Common myeloid progenitor, CD34-positive (primary cell): Measurements from ENCODE around the gene BICDL1.

Experiments
- CTCF ChIA-PET: fragments of 350-600 bp; sonication (Branson Sonifier 250); formaldehyde crosslinking; loops from one replicate; lab custom pipeline; 2021; ENCODE audit warnings: antibody characterized with exemption; lab: Charles Lee
- POLR2A ChIA-PET: fragments of 350-600 bp; sonication (Branson Sonifier 250); formaldehyde crosslinking; loops from one replicate; lab custom pipeline; 2021; ENCODE audit warnings: antibody characterized with exemption; lab: Charles Lee
- DNase-seq, 3 donors: peaks; one replicate each; pipeline versions ENCODE4 v3.0.0 to v3.0.0-alpha.2; 2013
- H3K27ac ChIP-seq, 2 experiments: 1 replicate in 1 of 2; 2 replicates in 1 of 2; pipeline ENCODE4 v1.7.0; 2013; ENCODE audit warnings: inconsistent platforms in 2 of 2, low read length in 2 of 2, mild to moderate bottlenecking in 2 of 2, low read depth in 1 of 2, moderate library complexity in 1 of 2; ENCODE audit not compliant: severe bottlenecking in 2 of 2, insufficient read depth in 1 of 2, poor library complexity in 1 of 2
- H3K27me3 ChIP-seq, 5 experiments: replicated peaks in 2 of 5; 1 replicate in 3 of 5; 2 replicates in 2 of 5; pipeline versions ENCODE4 v1.6.1 to v1.7.0; 2013; ENCODE audit warnings: low read length in 4 of 5, mild to moderate bottlenecking in 2 of 5, moderate library complexity in 2 of 5, inconsistent platforms in 1 of 5; ENCODE audit not compliant: insufficient read depth in 5 of 5, control insufficient read depth in 4 of 5
- H3K36me3 ChIP-seq, 4 experiments: 1 replicate in 2 of 4; 2 replicates in 2 of 4; pipeline versions ENCODE4 v1.6.1 to v1.7.0; 2013; ENCODE audit warnings: low read length in 3 of 4, control low read depth in 1 of 4, mild to moderate bottlenecking in 1 of 4; ENCODE audit not compliant: control insufficient read depth in 4 of 4, insufficient read depth in 4 of 4
- H3K4me1 ChIP-seq, 4 experiments: 1 replicate in 3 of 4; 2 replicates in 1 of 4; pipeline versions ENCODE4 v1.6.1 to v1.7.1; 2013; ENCODE audit warnings: low read length in 3 of 4, mild to moderate bottlenecking in 3 of 4, control low read depth in 1 of 4, inconsistent platforms in 1 of 4, moderate library complexity in 1 of 4; ENCODE audit not compliant: control insufficient read depth in 4 of 4, insufficient read depth in 4 of 4; ENCODE audit errors: control extremely low read depth in 1 of 4
- H3K4me3 ChIP-seq, 7 experiments: 1 replicate in 4 of 7; 2 replicates in 3 of 7; pipeline versions ENCODE4 v1.5.1 to v1.7.0; 2013; ENCODE audit warnings: mild to moderate bottlenecking in 7 of 7, low read length in 6 of 7, moderate library complexity in 6 of 7, inconsistent platforms in 2 of 7, low read depth in 2 of 7, control low read depth in 1 of 7; ENCODE audit not compliant: insufficient read depth in 4 of 7, control insufficient read depth in 1 of 7; ENCODE audit errors: extremely low read depth in 1 of 7
- H3K9me3 ChIP-seq, 5 experiments: 1 replicate in 4 of 5; 2 replicates in 1 of 5; pipeline versions ENCODE4 v1.6.1 to v1.7.1; 2013; ENCODE audit warnings: low read length in 4 of 5, mild to moderate bottlenecking in 2 of 5, inconsistent platforms in 1 of 5, low read depth in 1 of 5, moderate library complexity in 1 of 5; ENCODE audit not compliant: control insufficient read depth in 4 of 5, insufficient read depth in 2 of 5; ENCODE audit errors: control extremely low read depth in 1 of 5
- WGBS: methylation state at CpG from one replicate; pipeline ENCODE4 v1.1.5; 2013; ENCODE audit not compliant: insufficient coverage; 5-methylcytosine and 5-hydroxymethylcytosine counted together

BICDL1 gene

DNA sequence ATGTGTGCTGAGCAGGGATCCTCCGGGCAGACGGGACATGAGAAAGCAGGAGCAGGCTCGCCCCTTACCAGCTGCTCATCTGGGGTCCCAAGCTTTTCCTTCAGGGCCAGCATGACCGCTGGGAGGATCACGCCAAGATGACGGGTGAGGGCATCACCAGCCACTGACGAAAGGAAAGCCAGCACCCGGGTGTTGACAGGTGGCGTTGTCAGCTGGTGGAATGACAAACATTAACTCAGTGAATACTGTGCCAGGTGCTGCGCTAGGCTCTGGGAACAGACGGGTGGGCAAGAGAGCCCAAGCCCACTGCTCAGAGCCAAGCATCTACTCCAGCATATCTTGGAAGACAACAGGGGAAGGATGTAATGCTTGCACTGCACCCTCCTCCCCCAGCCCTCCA, 148.8 kb downstream of the BICDL1 start:
- H3K4me3 ChIP-seq, result no peak overlapping the region
- no peak for DNase-seq
- H3K27ac ChIP-seq, result no peak overlapping the region
- ChIA-PET CTCF (interaction anchor here (0.6 to 0.7 kb wide), 2 partner anchors 31 to 198 kb away, joined by 3 to 4 read pairs; no protein-coding TSS in a partner anchor), POLR2A (no interaction called here)
- H3K9me3 ChIP-seq, result no peaks in the 10 kb centered on the region
- no peaks in the 10 kb centered on the region for H3K4me1 ChIP-seq
- no peaks in the 10 kb centered on the region for H3K27me3 ChIP-seq
- peaks cover 35 to 94% (median 82%) of the 10 kb centered on the region in 4 experiments for H3K36me3 ChIP-seq
- WGBS, result 96% methylated on average over 11 of the region's 11 CpGs

DNA sequence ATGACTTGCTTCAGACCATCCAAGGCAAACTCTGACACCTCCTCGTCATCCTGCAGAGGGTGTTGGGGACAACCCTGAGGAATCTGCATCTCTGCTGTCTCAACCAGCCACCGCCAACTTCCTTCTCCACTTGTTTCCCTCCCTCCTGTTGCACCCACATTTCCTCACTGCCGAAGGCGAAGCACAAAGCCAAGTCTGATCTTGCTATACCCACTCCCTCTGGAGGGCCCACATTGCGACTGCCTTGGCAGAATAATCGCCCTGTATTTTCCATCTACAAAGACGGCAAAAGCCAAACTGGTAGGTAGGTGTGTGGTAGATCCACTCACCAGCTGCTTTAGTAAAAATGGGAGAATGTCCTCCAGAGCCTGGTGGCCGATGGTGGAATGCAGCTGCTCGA, 149.3 kb downstream of the BICDL1 start:
- DNase-seq, result no peak
- Histone ChIP-seq H3K36me3 (peaks cover 36 to 92% (median 80%) of the 10 kb centered on the region in 4 experiments), H3K27me3 (no peaks in the 10 kb centered on the region), H3K27ac (no peak overlapping the region), H3K4me3 (no peak overlapping the region), H3K9me3 (no peaks in the 10 kb centered on the region), H3K4me1 (no peaks in the 10 kb centered on the region)
- ChIA-PET CTCF (interaction anchor here (0.6 kb wide), 1 partner anchor 199 kb away, joined by 4 read pairs; no protein-coding TSS in a partner anchor), POLR2A (no interaction called here)
- 99% methylated on average over 6 of the region's 9 CpGs for WGBS

DNA sequence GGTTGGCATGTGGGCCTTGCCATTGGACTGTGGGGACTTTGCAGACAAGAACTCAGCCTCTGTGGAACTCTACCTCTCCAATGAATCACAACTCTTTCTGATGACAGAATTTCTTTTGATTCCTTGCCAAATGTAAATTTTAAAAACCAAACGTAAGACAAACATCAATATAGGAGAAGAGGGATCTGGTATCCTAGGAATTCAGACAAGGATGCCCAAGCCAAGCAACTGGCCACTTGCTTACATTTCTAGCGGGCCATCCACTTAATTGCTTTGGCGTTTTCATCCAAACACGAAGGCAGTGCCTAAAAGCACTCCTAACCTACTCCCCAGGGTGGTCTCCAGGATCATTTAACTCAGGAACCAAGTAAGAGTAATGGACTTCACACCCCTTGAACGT, 150.9 kb downstream of the BICDL1 start:
- CTCF ChIA-PET, result no interaction called here
- DNase-seq, result no peak
- no peak overlapping the region for H3K4me3 ChIP-seq
- H3K36me3 ChIP-seq, result peaks cover 40 to 91% (median 80%) of the 10 kb centered on the region in 4 experiments
- no peaks in the 10 kb centered on the region for H3K4me1 ChIP-seq
- WGBS, result 100% methylated on average over 4 of the region's 5 CpGs
- no peaks in the 10 kb centered on the region for H3K9me3 ChIP-seq
- no peaks in the 10 kb centered on the region for H3K27me3 ChIP-seq
- H3K27ac ChIP-seq, result no peak overlapping the region
- POLR2A ChIA-PET, result no interaction called here

DNA sequence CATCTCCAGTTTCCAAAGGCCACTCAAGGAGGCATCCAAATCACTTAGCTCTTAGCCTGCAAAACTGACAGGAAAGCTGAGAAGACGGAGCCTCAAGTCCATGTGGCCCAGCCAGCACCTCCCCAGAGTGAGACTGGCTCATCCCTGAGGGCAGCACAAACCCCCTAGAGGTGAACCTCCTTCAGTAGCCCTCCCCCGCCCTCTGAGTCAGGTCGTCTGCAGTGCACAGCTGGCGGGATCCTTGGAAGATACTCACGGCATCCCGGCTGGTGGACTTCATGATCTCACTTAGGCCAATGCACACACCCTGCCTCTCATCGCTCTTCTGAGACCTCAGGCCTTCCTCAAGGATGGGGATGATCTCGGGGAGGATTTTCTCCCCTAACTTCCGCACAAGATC, 151.6 kb downstream of the BICDL1 start:
- CTCF ChIA-PET, result no interaction called here
- Histone ChIP-seq H3K27me3 (no peaks in the 10 kb centered on the region), H3K4me3 (no peak overlapping the region), H3K4me1 (no peaks in the 10 kb centered on the region), H3K36me3 (peaks cover 44 to 92% (median 82%) of the 10 kb centered on the region in 4 experiments), H3K27ac (no peak overlapping the region), H3K9me3 (no peaks in the 10 kb centered on the region)
- no peak for DNase-seq
- 98% methylated on average over 9 of the region's 9 CpGs for WGBS
- POLR2A ChIA-PET, result no interaction called here

DNA sequence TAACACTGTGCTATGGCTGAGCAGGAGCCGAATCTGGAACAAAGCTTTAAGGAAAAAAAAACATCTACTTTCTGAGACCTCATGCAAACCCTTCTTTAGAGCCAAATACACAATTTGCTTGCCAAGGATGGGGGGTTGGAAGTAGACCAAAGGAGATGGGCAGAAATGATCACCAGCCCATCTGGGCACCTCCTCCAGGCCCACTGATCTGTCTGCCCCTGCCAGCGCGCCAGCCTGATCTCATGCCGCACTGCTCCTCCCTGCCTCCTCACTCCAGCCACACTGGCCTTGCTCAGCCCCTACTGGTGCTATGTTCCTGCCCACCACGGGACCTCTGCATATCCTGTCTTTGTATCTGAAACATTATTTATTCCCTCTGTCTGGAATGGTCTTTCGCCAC, 152.3 kb downstream of the BICDL1 start:
- no peaks in the 10 kb centered on the region for H3K9me3 ChIP-seq
- H3K27me3 ChIP-seq, result no peaks in the 10 kb centered on the region
- DNase-seq, result no peak
- H3K4me3 ChIP-seq, result no peak overlapping the region
- WGBS, result 96% methylated on average over 6 of the region's 6 CpGs
- ChIA-PET POLR2A (no interaction called here), CTCF (no interaction called here)
- H3K36me3 ChIP-seq, result peaks cover 41 to 91% (median 78%) of the 10 kb centered on the region in 4 experiments
- H3K27ac ChIP-seq, result no peak overlapping the region
- no peaks in the 10 kb centered on the region for H3K4me1 ChIP-seq

DNA sequence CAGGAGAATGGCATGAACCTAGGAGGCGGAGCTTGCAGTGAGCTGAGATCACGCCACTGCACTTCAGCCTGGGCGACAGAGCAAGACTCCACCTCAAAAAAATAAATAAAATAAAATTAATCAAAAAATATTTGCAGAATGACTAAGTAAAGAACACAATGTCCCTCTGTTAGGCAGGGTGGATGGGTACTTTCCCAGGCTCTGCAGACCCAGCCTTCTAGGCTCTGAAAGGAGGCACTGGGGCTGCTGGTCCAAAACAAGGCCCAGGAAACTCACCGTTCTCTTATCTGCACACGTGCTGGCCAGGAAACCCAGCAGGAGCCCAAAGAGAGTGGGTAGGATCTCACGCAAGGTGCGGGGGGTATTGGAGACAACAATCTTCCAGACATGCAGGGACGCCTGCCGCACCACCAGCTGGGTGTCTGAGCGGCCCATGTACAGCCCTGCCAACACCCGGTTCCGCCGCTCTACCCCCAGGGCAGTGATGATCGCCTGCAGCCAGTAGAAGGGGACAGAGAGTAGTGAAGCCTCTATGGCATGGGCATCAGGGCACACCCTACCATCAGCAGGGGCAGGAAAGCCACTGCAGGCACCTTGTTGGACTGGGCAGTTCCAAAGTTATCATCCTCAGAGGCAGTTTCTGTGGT, 153.3 kb downstream of the BICDL1 start:
- 100% methylated on average over 11 of the region's 14 CpGs for WGBS

More for the DNA sequence above, 153.3 kb downstream of the BICDL1 start:
- no peaks in the 10 kb centered on the region for H3K9me3 ChIP-seq
- H3K4me1 ChIP-seq, result no peaks in the 10 kb centered on the region
- peaks cover 45 to 91% (median 73%) of the 10 kb centered on the region in 4 experiments for H3K36me3 ChIP-seq
- ChIA-PET CTCF (no interaction called here), POLR2A (no interaction called here)
- H3K27ac ChIP-seq, result no peak overlapping the region
- no peak for DNase-seq
- H3K27me3 ChIP-seq, result no peaks in the 10 kb centered on the region
- no peak overlapping the region for H3K4me3 ChIP-seq
